Activated T-helper 1 cell treated with anti-CD3 and anti-CD28 coated beads, Interleukin-12 subunit alpha, Interleukin-12 subunit beta, Interleukin-2, Interleukin-4 antibody, amounts not matched to agents 30 ng/mL and 10 ng/mL and 1 ng/mL, durations not matched to agents 14 hours and 24 hours and 36 hours (primary cell): ENCODE measurements around the gene COG3. TPM values are rescaled to one million over a fixed set of nuclear protein-coding genes. Genes with fewer than 3 reads are reported as not detected.

ENCODE experiments used
- DNase-seq: peaks from one replicate; pipeline ENCODE4 v3.0.0; 2021; ENCODE audit warnings: low spot score
- H3K27ac Mint-ChIP-seq: one replicate; pipeline ENCODE4 v1.8.0; 2021; ENCODE audit warnings: mild to moderate bottlenecking, mixed read lengths
- H3K27me3 Mint-ChIP-seq: one replicate; pipeline ENCODE4 v1.8.0; 2022; ENCODE audit warnings: mild to moderate bottlenecking, moderate library complexity, mixed read lengths; ENCODE audit not compliant: insufficient read depth
- H3K36me3 Mint-ChIP-seq: one replicate; pipeline ENCODE4 v1.8.0; 2021; ENCODE audit warnings: low read depth, mixed read lengths
- H3K4me1 Mint-ChIP-seq: one replicate; pipeline ENCODE4 v1.8.0; 2021; ENCODE audit warnings: low read depth, mixed read lengths
- H3K4me3 Mint-ChIP-seq: one replicate; pipeline ENCODE4 v1.8.0; 2021; ENCODE audit warnings: mild to moderate bottlenecking, moderate library complexity, mixed read lengths
- H3K9me3 Mint-ChIP-seq: one replicate; pipeline ENCODE4 v1.8.0; 2021; ENCODE audit warnings: mixed read lengths
- intact Hi-C: fragments of 100-400 bp; cut with micrococcal nuclease; formaldehyde crosslinking; loops from one replicate; pipeline ENCODE4 v1.15.1; 2024
- total RNA-seq: library from RNA; stranded (reverse); gene quantifications from 2 replicates; pipeline ENCODE4 v1.2.3, GENCODE V29; 2022

Gene COG3
- total RNA-seq, 1 donor from 2014 or later = 22.9 TPM

- Mint-ChIP-seq H3K4me1 (peaks cover 40% of the 10 kb centered on the region), H3K27me3 (peaks cover 11% of the 10 kb centered on the region), H3K36me3 (peaks cover 22% of the 10 kb centered on the region), H3K27ac (peak overlapping the region; percentile 79), H3K9me3 (peaks cover 4% of the 10 kb centered on the region), H3K4me3 (peak overlapping the region; percentile 95)
- DNase-seq = no peak
- intact Hi-C loops = loop anchor here (1.0 to 5.0 kb wide), 11 partner anchors 23 to 887 kb away; partner anchors contain the start of genes GPALPP1, GTF2F2, LCP1 and NUFIP1
Observed at GRCh38 chr13:45464141-45464686, 525 bp upstream of the COG3 start.

GRCh38 chr13:45466359-45466758, 1.6 kb downstream of the COG3 start:
- Mint-ChIP-seq H3K27me3 (peaks cover 7% of the 10 kb centered on the region), H3K27ac (peak overlapping the region; percentile 61), H3K4me1 (peaks cover 43% of the 10 kb centered on the region), H3K9me3 (no peaks in the 10 kb centered on the region), H3K36me3 (peaks cover 24% of the 10 kb centered on the region), H3K4me3 (peak overlapping the region; percentile 95)
- intact Hi-C loops = no loop called here
- no peak for DNase-seq

- Mint-ChIP-seq H3K27ac (no peak overlapping the region), H3K4me1 (peaks cover 57% of the 10 kb centered on the region), H3K27me3 (no peaks in the 10 kb centered on the region), H3K4me3 (no peak overlapping the region), H3K9me3 (peaks cover 5% of the 10 kb centered on the region), H3K36me3 (peaks cover 29% of the 10 kb centered on the region)
- DNase-seq = no peak
- intact Hi-C loops = no loop called here
Observed at GRCh38 chr13:45468635-45469034, 3.9 kb downstream of the COG3 start.

GRCh38 chr13:45472171-45472705, 7.5 kb downstream of the COG3 start:
- Mint-ChIP-seq H3K27ac (no peak overlapping the region), H3K27me3 (no peaks in the 10 kb centered on the region), H3K4me1 (peaks cover 51% of the 10 kb centered on the region), H3K9me3 (peaks cover 5% of the 10 kb centered on the region), H3K4me3 (no peak overlapping the region), H3K36me3 (peaks cover 15% of the 10 kb centered on the region)
- intact Hi-C loops = no loop called here
- DNase-seq = no peak

GRCh38 chr13:45473627-45474026, 8.9 kb downstream of the COG3 start:
- Mint-ChIP-seq H3K9me3 (peaks cover 5% of the 10 kb centered on the region), H3K27me3 (no peaks in the 10 kb centered on the region), H3K27ac (no peak overlapping the region), H3K4me3 (no peak overlapping the region), H3K36me3 (peaks cover 19% of the 10 kb centered on the region), H3K4me1 (peaks cover 38% of the 10 kb centered on the region)
- DNase-seq = no peak
- intact Hi-C loops = no loop called here

GRCh38 chr13:45474584-45475454, 10.1 kb downstream of the COG3 start:
- Mint-ChIP-seq H3K4me1 (peaks cover 31% of the 10 kb centered on the region), H3K27ac (peak overlapping the region; percentile 8), H3K4me3 (no peak overlapping the region), H3K27me3 (no peaks in the 10 kb centered on the region), H3K36me3 (peaks cover 27% of the 10 kb centered on the region), H3K9me3 (peaks cover 5% of the 10 kb centered on the region)
- no peak for DNase-seq
- intact Hi-C loops = no loop called here

GRCh38 chr13:45479661-45480060, 14.9 kb downstream of the COG3 start:
- Mint-ChIP-seq H3K4me1 (peaks cover 11% of the 10 kb centered on the region), H3K27me3 (no peaks in the 10 kb centered on the region), H3K27ac (no peak overlapping the region), H3K9me3 (no peaks in the 10 kb centered on the region), H3K4me3 (no peak overlapping the region), H3K36me3 (peaks cover 48% of the 10 kb centered on the region)
- no peak for DNase-seq
- intact Hi-C loops = no loop called here

GRCh38 chr13:45481688-45482087, 16.9 kb downstream of the COG3 start:
- no peak for DNase-seq
- intact Hi-C loops = no loop called here
- no peaks in the 10 kb centered on the region for H3K4me1 Mint-ChIP-seq
- no peak overlapping the region for H3K4me3 Mint-ChIP-seq
- no peaks in the 10 kb centered on the region for H3K9me3 Mint-ChIP-seq
- H3K27ac Mint-ChIP-seq = no peak overlapping the region
- H3K36me3 Mint-ChIP-seq = peaks cover 47% of the 10 kb centered on the region
- H3K27me3 Mint-ChIP-seq = no peaks in the 10 kb centered on the region

- Mint-ChIP-seq H3K4me1 (no peaks in the 10 kb centered on the region), H3K27me3 (no peaks in the 10 kb centered on the region), H3K27ac (no peak overlapping the region), H3K4me3 (no peak overlapping the region), H3K9me3 (no peaks in the 10 kb centered on the region), H3K36me3 (peaks cover 49% of the 10 kb centered on the region)
- intact Hi-C loops = no loop called here
- no peak for DNase-seq
Observed at GRCh38 chr13:45482571-45483173, 17.9 kb downstream of the COG3 start.

GRCh38 chr13:45487604-45488003, 22.9 kb downstream of the COG3 start:
- intact Hi-C loops = no loop called here
- Mint-ChIP-seq H3K9me3 (no peaks in the 10 kb centered on the region), H3K36me3 (peaks cover 43% of the 10 kb centered on the region), H3K27ac (no peak overlapping the region), H3K4me3 (no peak overlapping the region), H3K4me1 (no peaks in the 10 kb centered on the region), H3K27me3 (no peaks in the 10 kb centered on the region)
- DNase-seq = no peak

- H3K36me3 Mint-ChIP-seq = peaks cover 32% of the 10 kb centered on the region
- H3K4me3 Mint-ChIP-seq = no peak overlapping the region
- intact Hi-C loops = loop anchor here (5.0 kb wide), 1 partner anchor 118 kb away; no protein-coding TSS in a partner anchor
- no peak overlapping the region for H3K27ac Mint-ChIP-seq
- H3K4me1 Mint-ChIP-seq = no peaks in the 10 kb centered on the region
- no peaks in the 10 kb centered on the region for H3K27me3 Mint-ChIP-seq
- H3K9me3 Mint-ChIP-seq = no peaks in the 10 kb centered on the region
- DNase-seq = no peak
Observed at GRCh38 chr13:45490068-45490467, 25.3 kb downstream of the COG3 start.

- Mint-ChIP-seq H3K4me1 (no peaks in the 10 kb centered on the region), H3K9me3 (no peaks in the 10 kb centered on the region), H3K4me3 (no peak overlapping the region), H3K27me3 (no peaks in the 10 kb centered on the region), H3K27ac (no peak overlapping the region), H3K36me3 (peaks cover 32% of the 10 kb centered on the region)
- no peak for DNase-seq
- intact Hi-C loops = loop anchor here (5.0 kb wide), 1 partner anchor 120 kb away; no protein-coding TSS in a partner anchor
Observed at GRCh38 chr13:45492538-45492937, 27.8 kb downstream of the COG3 start.

- H3K9me3 Mint-ChIP-seq = no peaks in the 10 kb centered on the region
- peaks cover 10% of the 10 kb centered on the region for H3K4me1 Mint-ChIP-seq
- DNase-seq = no peak
- no peak overlapping the region for H3K27ac Mint-ChIP-seq
- H3K4me3 Mint-ChIP-seq = no peak overlapping the region
- peaks cover 39% of the 10 kb centered on the region for H3K36me3 Mint-ChIP-seq
- H3K27me3 Mint-ChIP-seq = no peaks in the 10 kb centered on the region
- intact Hi-C loops = no loop called here
Observed at GRCh38 chr13:45496942-45497341, 32.2 kb downstream of the COG3 start.
